Activated CD8-positive, alpha-beta T cell treated with anti-CD3 and anti-CD28 coated beads for 36 hours (primary cell): ENCODE measurements around the gene RNU6-9. TPM values are rescaled to one million over a fixed set of nuclear protein-coding genes. Genes with fewer than 3 reads are reported as not detected.

Experiments used
- ATAC-seq: fragments of 200-7000 bp; cut with Tn5 transposase; one replicate; pipeline ENCODE4 v1.10.0; 2021; ENCODE audit warnings: mild to moderate bottlenecking, moderate library complexity
- CTCF ChIA-PET: fragments of 350-600 bp; sonication (Branson Sonifier 250); formaldehyde crosslinking; loops from one replicate; lab custom pipeline; 2021; ENCODE audit warnings: antibody characterized with exemption; lab: Charles Lee
- POLR2A ChIA-PET: fragments of 350-600 bp; sonication (Branson Sonifier 250); formaldehyde crosslinking; loops from one replicate; lab custom pipeline; 2021; ENCODE audit warnings: antibody characterized with exemption; lab: Charles Lee
- DNase-seq: peaks from one replicate; pipeline ENCODE4 v3.0.0-alpha.2; 2020
- H3K27ac Mint-ChIP-seq: one replicate; pipeline ENCODE4 v1.8.0; 2021; ENCODE audit warnings: mild to moderate bottlenecking, mixed read lengths
- H3K27me3 Mint-ChIP-seq: one replicate; pipeline ENCODE4 v1.8.0; 2021; ENCODE audit warnings: mixed read lengths
- H3K36me3 Mint-ChIP-seq: one replicate; pipeline ENCODE4 v1.8.0; 2021; ENCODE audit warnings: low read depth, mixed read lengths
- H3K4me1 Mint-ChIP-seq: one replicate; pipeline ENCODE4 v1.8.0; 2021; ENCODE audit warnings: low read depth, mixed read lengths
- H3K4me3 Mint-ChIP-seq: one replicate; pipeline ENCODE4 v1.8.0; 2021; ENCODE audit warnings: mild to moderate bottlenecking, moderate library complexity, mixed read lengths
- H3K9me3 Mint-ChIP-seq: one replicate; pipeline ENCODE4 v1.8.0; 2021; ENCODE audit warnings: mixed read lengths
- CTCF ChIP-seq: fragments of 200-600 bp; IDR thresholded peaks from one replicate; pipeline ENCODE4 v1.8.0; 2022; ENCODE audit warnings: antibody characterized with exemption, mild to moderate bottlenecking
- intact Hi-C: fragments of 100-400 bp; cut with micrococcal nuclease; formaldehyde crosslinking; loops from one replicate; pipeline ENCODE4 v1.10.0; 2022
- total RNA-seq, 2 experiments: library from RNA; stranded (reverse); gene quantifications; one replicate each; pipeline ENCODE4 v1.2.3, GENCODE V29; 2021

The RNU6-9 gene
- total RNA-seq, 2 experiments from 2014 or later = not detected

DNA sequence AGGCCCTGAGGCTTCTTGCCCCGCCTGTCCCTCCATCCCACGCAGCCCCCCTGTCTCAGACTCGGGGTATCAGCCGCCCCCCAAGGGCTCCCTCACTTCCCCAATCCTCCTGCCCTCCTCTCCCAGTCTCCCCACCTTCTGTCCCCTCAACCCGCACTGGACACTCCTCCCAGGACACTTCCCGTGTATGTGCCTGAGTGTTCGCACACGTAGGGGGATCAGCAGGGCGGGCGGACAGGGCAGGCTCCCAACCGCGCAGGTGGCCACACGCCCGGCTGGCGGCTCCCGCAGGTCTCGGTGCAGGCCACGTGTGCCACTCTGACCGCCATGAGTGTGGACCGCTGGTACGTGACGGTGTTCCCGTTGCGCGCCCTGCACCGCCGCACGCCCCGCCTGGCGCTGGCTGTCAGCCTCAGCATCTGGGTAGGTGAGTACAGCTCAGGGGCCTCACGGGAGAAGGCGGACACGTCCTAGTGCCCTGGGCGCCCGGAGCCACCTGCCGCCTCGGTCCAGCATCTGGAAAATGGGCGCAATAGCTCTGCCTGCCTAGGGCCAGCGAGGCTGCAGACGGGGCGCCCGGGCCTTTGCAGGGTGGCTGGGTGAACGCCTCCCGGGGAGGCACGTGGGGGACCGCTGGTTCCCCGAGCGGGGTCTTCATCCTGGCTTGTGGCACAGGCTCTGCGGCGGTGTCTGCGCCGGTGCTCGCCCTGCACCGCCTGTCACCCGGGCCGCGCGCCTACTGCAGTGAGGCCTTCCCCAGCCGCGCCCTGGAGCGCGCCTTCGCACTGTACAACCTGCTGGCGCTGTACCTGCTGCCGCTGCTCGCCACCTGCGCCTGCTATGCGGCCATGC lies 26.1 kb downstream of the RNU6-9 start:
- POLR2A ChIA-PET = interaction anchor here (0.6 to 2.3 kb wide), 7 partner anchors 9 to 121 kb away, joined by 3 to 8 read pairs (median 3); partner anchors contain the start of gene WDR18

DNA sequence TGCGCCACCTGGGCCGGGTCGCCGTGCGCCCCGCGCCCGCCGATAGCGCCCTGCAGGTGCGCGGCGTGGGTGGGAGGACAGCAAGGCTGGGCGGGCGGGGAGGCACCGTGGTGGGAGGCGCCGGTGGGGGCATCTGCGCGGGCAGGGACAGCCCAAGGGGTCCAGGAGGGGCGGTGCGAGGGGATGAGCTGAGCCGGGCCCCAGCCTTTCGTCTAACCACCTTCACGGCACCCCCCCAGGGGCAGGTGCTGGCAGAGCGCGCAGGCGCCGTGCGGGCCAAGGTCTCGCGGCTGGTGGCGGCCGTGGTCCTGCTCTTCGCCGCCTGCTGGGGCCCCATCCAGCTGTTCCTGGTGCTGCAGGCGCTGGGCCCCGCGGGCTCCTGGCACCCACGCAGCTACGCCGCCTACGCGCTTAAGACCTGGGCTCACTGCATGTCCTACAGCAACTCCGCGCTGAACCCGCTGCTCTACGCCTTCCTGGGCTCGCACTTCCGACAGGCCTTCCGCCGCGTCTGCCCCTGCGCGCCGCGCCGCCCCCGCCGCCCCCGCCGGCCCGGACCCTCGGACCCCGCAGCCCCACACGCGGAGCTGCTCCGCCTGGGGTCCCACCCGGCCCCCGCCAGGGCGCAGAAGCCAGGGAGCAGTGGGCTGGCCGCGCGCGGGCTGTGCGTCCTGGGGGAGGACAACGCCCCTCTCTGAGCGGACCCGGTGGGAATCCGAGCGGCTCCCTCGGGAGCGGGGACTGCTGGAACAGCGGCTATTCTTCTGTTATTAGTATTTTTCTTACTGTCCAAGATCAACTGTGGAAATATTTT lies 27.0 kb downstream of the RNU6-9 start:
- H3K4me1 Mint-ChIP-seq = peaks cover 23% of the 10 kb centered on the region
- intact Hi-C loops = loop anchor here (2.0 kb wide), 1 partner anchor 57 kb away; no protein-coding TSS in a partner anchor
- no peak for TF ChIP-seq CTCF
- ChIA-PET CTCF (interaction anchor here (1.1 to 7.9 kb wide), 7 partner anchors 11 to 320 kb away, joined by 3 to 127 read pairs (median 6); partner anchors contain the start of gene WDR18), POLR2A (interaction anchor here (0.7 to 2.3 kb wide), 5 partner anchors 12 to 100 kb away, joined by 3 to 6 read pairs (median 4); partner anchors contain the start of genes MED16, RNU6-9 and WDR18)
- H3K27ac Mint-ChIP-seq = peak overlapping the region; percentile 57
- ATAC-seq = peak; percentile 45
- H3K36me3 Mint-ChIP-seq = peaks cover 3% of the 10 kb centered on the region
- DNase-seq = peak; percentile 82
- H3K4me3 Mint-ChIP-seq = peak overlapping the region; percentile 79
- H3K9me3 Mint-ChIP-seq = no peaks in the 10 kb centered on the region
- peaks cover 2% of the 10 kb centered on the region for H3K27me3 Mint-ChIP-seq

More for the DNA sequence above, 26.1 kb downstream of the RNU6-9 start:
- DNase-seq = peak; percentile 71
- CTCF ChIA-PET = interaction anchor here (0.8 to 7.9 kb wide), 5 partner anchors 11 to 149 kb away, joined by 3 to 127 read pairs (median 12); partner anchors contain the start of gene WDR18
- no peak for TF ChIP-seq CTCF
- ATAC-seq = peak; percentile 32
- H3K4me3 Mint-ChIP-seq = peak overlapping the region; percentile 73
- intact Hi-C loops = loop anchor here (2.0 to 5.0 kb wide), 2 partner anchors 57 to 147 kb away; no protein-coding TSS in a partner anchor
- no peaks in the 10 kb centered on the region for H3K9me3 Mint-ChIP-seq
- H3K27ac Mint-ChIP-seq = peak overlapping the region; percentile 42
- H3K4me1 Mint-ChIP-seq = peaks cover 22% of the 10 kb centered on the region
- peaks cover 3% of the 10 kb centered on the region for H3K36me3 Mint-ChIP-seq
- H3K27me3 Mint-ChIP-seq = peaks cover 2% of the 10 kb centered on the region

GRCh38 chr19:924553-925086 lies 31.3 kb downstream of the RNU6-9 start:
- peaks cover 21% of the 10 kb centered on the region for H3K4me1 Mint-ChIP-seq
- no peaks in the 10 kb centered on the region for H3K9me3 Mint-ChIP-seq
- H3K27me3 Mint-ChIP-seq = no peaks in the 10 kb centered on the region
- peaks cover 3% of the 10 kb centered on the region for H3K36me3 Mint-ChIP-seq
- CTCF ChIA-PET = interaction anchor here (1.4 to 7.9 kb wide), 3 partner anchors 14 to 61 kb away, joined by 4 to 127 read pairs (median 10); partner anchors contain the start of gene WDR18
- POLR2A ChIA-PET = interaction anchor here (0.7 to 4.6 kb wide), 7 partner anchors 8 to 265 kb away, joined by 3 to 29 read pairs (median 3); partner anchors contain the start of gene WDR18
- H3K27ac Mint-ChIP-seq = no peak overlapping the region
- peak overlapping the region; percentile 73 for H3K4me3 Mint-ChIP-seq
- intact Hi-C loops = no loop called here
- DNase-seq (peak; percentile 81), ATAC-seq (no peak)
- no peak for TF ChIP-seq CTCF

DNA sequence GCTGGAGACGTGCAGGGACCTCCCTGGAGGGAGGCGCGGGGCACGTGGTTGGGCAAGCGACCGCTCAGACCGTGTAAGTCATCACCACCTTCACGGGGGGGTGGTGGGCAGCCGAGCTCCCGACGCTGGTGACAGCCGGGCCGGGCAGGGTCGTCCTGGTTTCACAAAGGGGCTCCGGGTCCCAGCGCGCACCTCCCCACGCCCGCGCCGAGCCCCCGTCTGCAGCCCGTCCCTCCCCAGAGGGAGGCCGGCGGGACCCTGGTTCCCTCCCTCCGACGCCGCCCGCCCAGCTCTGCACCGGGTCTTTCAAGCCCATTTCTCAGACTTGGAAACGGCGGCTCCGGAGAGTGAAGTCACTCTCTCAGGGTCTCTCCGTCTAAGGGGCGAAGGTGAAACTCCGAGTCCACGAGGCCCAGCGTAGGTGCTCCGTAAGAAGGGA lies 31.8 kb downstream of the RNU6-9 start:
- H3K36me3 Mint-ChIP-seq = peaks cover 3% of the 10 kb centered on the region
- CTCF ChIA-PET = interaction anchor here (1.4 to 7.9 kb wide), 2 partner anchors 13 to 58 kb away, joined by 4 to 127 read pairs; partner anchors contain the start of gene WDR18
- no peaks in the 10 kb centered on the region for H3K27me3 Mint-ChIP-seq
- POLR2A ChIA-PET = interaction anchor here (0.7 to 4.6 kb wide), 7 partner anchors 8 to 265 kb away, joined by 3 to 29 read pairs (median 3); partner anchors contain the start of gene WDR18
- H3K9me3 Mint-ChIP-seq = no peaks in the 10 kb centered on the region
- ATAC-seq = peak; percentile 62
- peaks cover 21% of the 10 kb centered on the region for H3K4me1 Mint-ChIP-seq
- DNase-seq = peak; percentile 80
- H3K27ac Mint-ChIP-seq = peak overlapping the region; percentile 76
- TF ChIP-seq CTCF = no peak
- intact Hi-C loops = no loop called here
- H3K4me3 Mint-ChIP-seq = peak overlapping the region; percentile 73
